Fibroblast of lung (primary cell): Measurements from ENCODE around the gene NKX6-2. TPM values are rescaled to one million over a fixed set of nuclear protein-coding genes. Genes with fewer than 3 reads are reported as not detected.
"Not testable (repeated sequence)": the region's sequence is repeated elsewhere in the genome, so short reads cannot be mapped to it uniquely, and the experiment has no call there.

Experiments used
- DNase-seq, 2 donors: peaks; one replicate each; pipeline versions ENCODE4 v3.0.0 to v3.0.0-alpha.2; 2010; ENCODE audit warnings: low read depth in 2 of 2
- H2AFZ ChIP-seq: 2 replicates; pipeline ENCODE4 v1.5.1; 2012; ENCODE audit warnings: low read length, control low read depth, inconsistent platforms
- H3K27ac ChIP-seq: 2 replicates; pipeline ENCODE4 v1.5.1; 2011; ENCODE audit warnings: low read length, control low read depth; ENCODE audit not compliant: insufficient read depth
- H3K27me3 ChIP-seq: 2 replicates; pipeline ENCODE4 v1.5.1; 2011; ENCODE audit warnings: mild to moderate bottlenecking, low read length; ENCODE audit not compliant: control insufficient read depth, insufficient read depth
- H3K36me3 ChIP-seq: 2 replicates; pipeline ENCODE4 v1.5.1; 2011; ENCODE audit warnings: low read length; ENCODE audit not compliant: control insufficient read depth, insufficient read depth
- H3K4me1 ChIP-seq: 2 replicates; pipeline ENCODE4 v1.5.1; 2011; ENCODE audit warnings: low read length; ENCODE audit not compliant: control insufficient read depth, insufficient read depth; ENCODE audit errors: extremely low read depth
- H3K4me2 ChIP-seq: 2 replicates; pipeline ENCODE4 v1.5.1; 2011; ENCODE audit warnings: low read length, control low read depth; ENCODE audit not compliant: insufficient read depth; ENCODE audit errors: extremely low read depth
- H3K4me3 ChIP-seq, 4 experiments: fragments of 200-600 bp in 1 of 4; sonication (generic) in 1 of 4; replicated peaks in 1 of 4; 2 replicates each; pipeline ENCODE4 v1.5.1; 2011 to 2016; ENCODE audit warnings: low read length in 4 of 4, low read depth in 3 of 4, mild to moderate bottlenecking in 3 of 4, control low read depth in 2 of 4, inconsistent platforms in 1 of 4, mixed read lengths in 1 of 4; ENCODE audit not compliant: insufficient read depth in 1 of 4; ENCODE audit errors: control extremely low read depth in 1 of 4
- H3K79me2 ChIP-seq: 2 replicates; pipeline ENCODE4 v1.5.1; 2012; ENCODE audit warnings: mild to moderate bottlenecking, low read length, inconsistent platforms; ENCODE audit not compliant: control insufficient read depth, insufficient read depth
- H3K9ac ChIP-seq: 2 replicates; pipeline ENCODE4 v1.5.1; 2011; ENCODE audit warnings: mild to moderate bottlenecking, low read length, control low read depth; ENCODE audit not compliant: insufficient read depth
- H3K9me3 ChIP-seq: 2 replicates; pipeline ENCODE4 v1.5.1; 2012; ENCODE audit warnings: low read depth, low read length; ENCODE audit not compliant: control insufficient read depth, insufficient read depth
- H4K20me1 ChIP-seq: 2 replicates; pipeline ENCODE4 v1.5.1; 2011; ENCODE audit warnings: low read length; ENCODE audit not compliant: control insufficient read depth, insufficient read depth; ENCODE audit errors: extremely low read depth
- CTCF ChIP-seq, 2 donors: IDR thresholded peaks in 1 of 2; conservative IDR thresholded peaks in 1 of 2; 1 replicate in 1 of 2; 2 replicates in 1 of 2; pipeline ENCODE4 v1.5.1; 2011 to 2012; ENCODE audit warnings: low read length in 2 of 2, control low read depth in 1 of 2, inconsistent platforms in 1 of 2, low read depth in 1 of 2, mild to moderate bottlenecking in 1 of 2
- EZH2 ChIP-seq: IDR thresholded peaks from 2 replicates; pipeline ENCODE4 v1.5.1; 2012; ENCODE audit warnings: low read length, control low read depth, mild to moderate bottlenecking; ENCODE audit errors: missing control alignments
- polyA plus RNA-seq, 2 donors: library from polyadenylated mRNA; depleted of rRNA in 1 of 2; stranded (reverse) in 1 of 2; unstranded in 1 of 2; fragments of >200 nt; gene quantifications; 2 replicates each; pipeline ENCODE4 v1.2.1, GENCODE V29; 2011 to 2012; ENCODE audit warnings: missing spikeins in 1 of 2
- total RNA-seq: library from RNA; depleted of rRNA; stranded (reverse); fragments of >200 nt; gene quantifications from 2 replicates; pipeline ENCODE4 v1.2.1, GENCODE V29; 2014

NKX6-2 gene
- total and polyA plus RNA-seq, 2 donors (not counting 1 experiment from before 2014, with no cell fraction given): not detected

DNA sequence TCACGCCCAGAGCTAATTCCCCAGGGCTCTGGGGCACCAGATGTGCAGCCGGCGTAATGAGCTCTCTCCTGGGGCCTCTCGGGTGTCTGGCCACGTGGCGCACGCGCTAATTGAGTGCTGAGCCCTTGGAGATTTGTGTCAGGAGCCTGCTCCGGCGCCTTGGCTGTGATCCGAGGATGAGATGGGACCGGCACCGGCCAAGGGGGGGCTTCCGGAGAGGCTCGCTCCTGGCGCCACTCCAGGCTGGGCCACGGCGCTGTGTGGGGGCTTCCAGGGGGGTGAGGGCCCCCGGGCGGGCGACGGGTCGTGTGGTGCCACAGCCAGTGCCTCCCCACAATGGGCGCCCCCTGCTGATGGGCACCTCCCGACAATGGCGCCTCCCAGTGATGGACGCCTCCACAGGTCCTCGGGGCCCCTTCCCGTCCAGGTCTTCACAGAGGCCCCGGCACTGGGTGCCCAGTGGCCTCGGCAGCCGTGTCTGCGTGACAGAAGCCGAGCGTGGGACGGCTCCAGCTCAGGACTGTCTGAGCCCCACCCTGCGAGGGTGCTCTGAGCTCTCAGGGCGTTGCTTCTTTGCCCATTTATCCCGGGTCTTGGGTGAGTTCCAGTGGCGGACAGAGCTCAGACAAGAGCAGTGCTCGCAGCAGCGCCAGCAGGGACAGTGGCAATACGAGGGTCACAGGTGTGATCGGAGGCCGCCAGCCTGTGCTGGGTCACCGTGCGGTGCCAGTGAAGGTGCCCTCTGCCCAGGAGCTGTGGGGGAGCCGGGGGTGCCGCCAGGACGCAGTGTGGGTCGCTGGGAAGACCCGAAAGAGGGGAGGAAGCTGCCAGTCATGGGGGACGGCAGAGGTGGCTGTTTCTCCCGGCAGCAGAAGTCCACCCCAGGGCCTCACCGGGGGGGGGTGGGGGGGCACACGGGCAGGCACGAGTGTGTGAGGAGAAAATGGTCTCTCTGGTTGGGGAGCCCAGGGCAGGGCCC, 8.2 kb upstream of the NKX6-2 start:
- H3K27ac ChIP-seq: no peak overlapping the region
- H3K79me2 ChIP-seq: no peaks in the 10 kb centered on the region
- no peak overlapping the region for H3K4me2 ChIP-seq
- H3K36me3 ChIP-seq: no peaks in the 10 kb centered on the region
- H3K9me3 ChIP-seq: no peaks in the 10 kb centered on the region
- H3K4me1 ChIP-seq: no peaks in the 10 kb centered on the region
- H3K4me3 ChIP-seq: no peak overlapping the region
- TF ChIP-seq EZH2: no peak
- no peak for TF ChIP-seq CTCF (conservative IDR thresholded peaks at IDR 0.05 in 1 of 2, IDR thresholded peaks at IDR 0.05 in 1 of 2; ENCODE audit: low read depth in 1 of 2, low read length in 2 of 2)
- H4K20me1 ChIP-seq: no peaks in the 10 kb centered on the region
- no peak overlapping the region for H3K9ac ChIP-seq
- no peak overlapping the region for H2AFZ ChIP-seq
- H3K27me3 ChIP-seq: no peaks in the 10 kb centered on the region
- no peak for DNase-seq

GRCh38 chr10:132793213-132793612, 7.3 kb upstream of the NKX6-2 start:
- no peak for DNase-seq
- Histone ChIP-seq H3K27ac (no peak overlapping the region), H2AFZ (no peak overlapping the region), H3K9me3 (no peaks in the 10 kb centered on the region), H3K9ac (no peak overlapping the region), H3K4me1 (no peaks in the 10 kb centered on the region), H3K36me3 (no peaks in the 10 kb centered on the region), H3K4me3 (no peak overlapping the region), H4K20me1 (no peaks in the 10 kb centered on the region), H3K4me2 (no peak overlapping the region), H3K79me2 (no peaks in the 10 kb centered on the region), H3K27me3 (peaks cover 8% of the 10 kb centered on the region)
- TF ChIP-seq EZH2: no peak
- no peak for TF ChIP-seq CTCF (conservative IDR thresholded peaks at IDR 0.05 in 1 of 2, IDR thresholded peaks at IDR 0.05 in 1 of 2; ENCODE audit: low read depth in 1 of 2, low read length in 2 of 2)

- no peak overlapping the region for H3K4me3 ChIP-seq
- no peak overlapping the region for H3K9ac ChIP-seq
- H3K36me3 ChIP-seq: no peaks in the 10 kb centered on the region
- TF ChIP-seq EZH2 (no peak), CTCF (conservative IDR thresholded peaks at IDR 0.05 in 1 of 2, IDR thresholded peaks at IDR 0.05 in 1 of 2; ENCODE audit: low read depth in 1 of 2, low read length in 2 of 2) (no peak)
- peaks cover 12% of the 10 kb centered on the region for H3K27me3 ChIP-seq
- H3K79me2 ChIP-seq: no peaks in the 10 kb centered on the region
- H2AFZ ChIP-seq: no peak overlapping the region
- H3K4me1 ChIP-seq: no peaks in the 10 kb centered on the region
- H3K4me2 ChIP-seq: no peak overlapping the region
- no peaks in the 10 kb centered on the region for H4K20me1 ChIP-seq
- H3K27ac ChIP-seq: no peak overlapping the region
- DNase-seq: no peak
- no peaks in the 10 kb centered on the region for H3K9me3 ChIP-seq
These were observed 6.8 kb upstream of the NKX6-2 start for GRCh38 chr10:132792796-132793195.

DNA sequence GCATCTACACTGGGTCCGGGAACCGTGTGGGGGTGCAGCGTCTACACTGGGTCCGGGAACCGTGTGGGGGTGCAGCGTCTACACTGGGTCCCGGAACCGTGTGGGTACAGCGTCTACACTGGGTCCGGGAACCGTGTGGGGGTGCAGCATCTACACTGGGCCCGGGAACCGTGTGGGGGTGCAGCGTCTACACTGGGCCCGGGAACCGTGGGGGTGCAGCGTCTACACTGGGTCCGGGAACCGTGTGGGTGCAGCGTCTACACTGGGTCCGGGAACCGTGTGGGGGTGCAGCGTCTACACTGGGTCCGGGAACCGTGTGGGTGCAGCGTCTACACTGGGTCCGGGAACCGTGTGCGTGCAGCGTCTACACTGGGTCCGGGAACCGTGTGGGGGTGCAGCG, 6.2 kb upstream of the NKX6-2 start:
- H3K9ac ChIP-seq, H3K27ac ChIP-seq, H3K9me3 ChIP-seq, H3K4me1 ChIP-seq, H4K20me1 ChIP-seq, H3K4me2 ChIP-seq, H3K4me3 ChIP-seq, H3K36me3 ChIP-seq, H2AFZ ChIP-seq, DNase-seq, H3K79me2 ChIP-seq: not testable (repeated sequence)
- peaks cover 15% of the 10 kb centered on the region for H3K27me3 ChIP-seq
